Left lung (tissue), 10 donors: ENCODE results near the gene BPIFB1. TPM values are rescaled to one million over a fixed set of nuclear protein-coding genes. Genes with fewer than 3 reads are reported as not detected.

Experiments
- ATAC-seq: fragments of 200-7000 bp; cut with Tn5 transposase; one replicate; pipeline ENCODE4 v1.9.1; 2020; ENCODE audit warnings: moderate library complexity
- DNase-seq, 4 donors: peaks; one replicate each; pipeline ENCODE4 v3.0.0-alpha.2; 2013 to 2020
- H3K27ac ChIP-seq, 2 donors: fragments of 200-600 bp; sonication (generic) in 1 of 2; one replicate each; pipeline versions ENCODE4 v1.5.0 to v1.8.0; 2020 to 2021
- H3K27me3 ChIP-seq, 2 donors: fragments of 200-600 bp; sonication (generic) in 1 of 2; one replicate each; pipeline versions ENCODE4 v1.5.0 to v1.8.0; 2020 to 2021
- H3K36me3 ChIP-seq, 2 donors: fragments of 200-600 bp; sonication (generic) in 1 of 2; one replicate each; pipeline versions ENCODE4 v1.5.0 to v1.8.0; 2020 to 2021
- H3K4me1 ChIP-seq, 2 donors: fragments of 200-600 bp; one replicate each; pipeline ENCODE4 v1.8.0; 2021
- H3K4me3 ChIP-seq, 2 donors: fragments of 200-600 bp; sonication (generic) in 1 of 2; one replicate each; pipeline versions ENCODE4 v1.5.0 to v1.8.0; 2020 to 2021; ENCODE audit warnings: mild to moderate bottlenecking in 1 of 2
- H3K9me3 ChIP-seq, 2 donors: fragments of 200-600 bp; sonication (generic) in 1 of 2; one replicate each; pipeline versions ENCODE4 v1.5.0 to v1.8.0; 2020 to 2021
- intact Hi-C, 2 donors: fragments of 100-400 bp; cut with DNase I; formaldehyde crosslinking; loops; one replicate each; pipeline versions ENCODE4 v1.11.2 to v1.14.2; 2022
- polyA plus RNA-seq, 6 donors: library from polyadenylated mRNA; unstranded; fragments of 120-200 nt; gene quantifications; one replicate each; pipeline ENCODE4 v1.2.1, GENCODE V29; 2013; ENCODE audit not compliant: insufficient read length in 6 of 6
- total RNA-seq, 2 donors: library from RNA; stranded (reverse); fragmentation: NEBNext Ultra II Directional; extraction: Animal tissue kit (Norgen Biotek cat#: 25700); gene quantifications; one replicate each; pipeline ENCODE4 v1.2.1, GENCODE V29; 2021
- TF ChIP-seq, protein P1 (sequence below), 2 donors: fragments of 200-600 bp; sonication (generic) in 1 of 2; IDR thresholded peaks; one replicate each; pipeline versions ENCODE4 v1.5.0 to v1.8.0; 2021; ENCODE audit warnings: antibody characterized with exemption in 2 of 2
- donor health status: DM: no; HTN: yes; CAD: no.
- donor health status: DM: no; HTN: no; CAD: no.

Gene BPIFB1
- total and polyA plus RNA-seq, 8 donors, result 0.11 to 121 (median 0.19) TPM; not detected in 4

DNA sequence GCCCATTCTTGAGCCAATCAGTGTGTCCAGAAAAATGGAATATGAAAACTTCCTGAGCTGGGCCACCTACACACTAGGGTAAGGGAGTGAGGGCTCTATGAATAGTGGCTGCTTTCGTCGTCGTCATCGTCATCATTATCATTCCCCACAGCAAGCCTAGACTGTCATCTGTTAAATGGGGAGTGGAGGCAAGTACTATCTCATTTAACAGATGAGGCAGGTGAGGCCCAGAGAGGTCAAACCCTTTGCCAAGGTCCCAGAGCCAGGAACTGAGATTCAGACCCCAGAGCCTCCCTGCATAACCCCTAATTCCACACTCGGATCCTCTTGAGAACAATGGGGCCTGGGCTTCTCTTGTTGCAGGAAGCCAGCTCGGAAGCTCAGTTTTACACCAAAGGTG, 20.6 kb downstream of the BPIFB1 start:
- H3K9me3 ChIP-seq, result no peaks in the 10 kb centered on the region
- no peaks in the 10 kb centered on the region for H3K36me3 ChIP-seq
- H3K27me3 ChIP-seq, result peaks cover 0 to 5% of the 10 kb centered on the region in 2 donors
- no peak for DNase-seq
- peaks cover 0 to 6% of the 10 kb centered on the region in 2 donors for H3K4me1 ChIP-seq
- ATAC-seq, result no peak
- no peak overlapping the region for H3K4me3 ChIP-seq
- intact Hi-C loops, result no loop called here
- no peak overlapping the region for H3K27ac ChIP-seq
- TF ChIP-seq, protein P1, sequence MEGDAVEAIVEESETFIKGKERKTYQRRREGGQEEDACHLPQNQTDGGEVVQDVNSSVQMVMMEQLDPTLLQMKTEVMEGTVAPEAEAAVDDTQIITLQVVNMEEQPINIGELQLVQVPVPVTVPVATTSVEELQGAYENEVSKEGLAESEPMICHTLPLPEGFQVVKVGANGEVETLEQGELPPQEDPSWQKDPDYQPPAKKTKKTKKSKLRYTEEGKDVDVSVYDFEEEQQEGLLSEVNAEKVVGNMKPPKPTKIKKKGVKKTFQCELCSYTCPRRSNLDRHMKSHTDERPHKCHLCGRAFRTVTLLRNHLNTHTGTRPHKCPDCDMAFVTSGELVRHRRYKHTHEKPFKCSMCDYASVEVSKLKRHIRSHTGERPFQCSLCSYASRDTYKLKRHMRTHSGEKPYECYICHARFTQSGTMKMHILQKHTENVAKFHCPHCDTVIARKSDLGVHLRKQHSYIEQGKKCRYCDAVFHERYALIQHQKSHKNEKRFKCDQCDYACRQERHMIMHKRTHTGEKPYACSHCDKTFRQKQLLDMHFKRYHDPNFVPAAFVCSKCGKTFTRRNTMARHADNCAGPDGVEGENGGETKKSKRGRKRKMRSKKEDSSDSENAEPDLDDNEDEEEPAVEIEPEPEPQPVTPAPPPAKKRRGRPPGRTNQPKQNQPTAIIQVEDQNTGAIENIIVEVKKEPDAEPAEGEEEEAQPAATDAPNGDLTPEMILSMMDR (IDR thresholded peaks at IDR 0.05), result no peak

DNA sequence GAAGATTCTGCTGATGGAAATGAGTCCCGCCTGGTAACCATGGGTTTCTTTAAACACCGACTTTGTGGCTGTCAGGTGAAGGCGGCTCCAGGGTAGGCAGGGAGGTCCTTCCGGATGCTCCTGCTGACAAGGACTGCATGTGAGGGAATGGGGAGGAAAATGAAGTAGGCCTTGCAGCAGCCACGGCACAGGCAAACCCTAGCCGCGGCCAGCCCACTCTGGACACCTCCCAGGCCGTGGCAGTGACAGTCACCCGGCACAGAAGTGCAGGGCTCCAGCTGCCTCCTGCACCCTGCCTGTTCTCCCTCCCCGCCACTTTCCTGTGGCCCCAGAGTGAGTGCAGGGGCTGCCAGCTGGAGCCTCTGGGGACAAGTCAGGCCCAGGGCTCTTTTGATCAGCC, 21.0 kb downstream of the BPIFB1 start:
- Histone ChIP-seq H3K4me1 (peaks cover 0 to 3% of the 10 kb centered on the region in 2 donors), H3K27me3 (peaks cover 0 to under 1% of the 10 kb centered on the region in 2 donors), H3K36me3 (no peaks in the 10 kb centered on the region), H3K9me3 (no peaks in the 10 kb centered on the region), H3K4me3 (no peak overlapping the region), H3K27ac (no peak overlapping the region)
- no peak for DNase-seq
- intact Hi-C loops, result no loop called here
- TF ChIP-seq, protein P1 (IDR thresholded peaks at IDR 0.05), result no peak
- no peak for ATAC-seq

DNA sequence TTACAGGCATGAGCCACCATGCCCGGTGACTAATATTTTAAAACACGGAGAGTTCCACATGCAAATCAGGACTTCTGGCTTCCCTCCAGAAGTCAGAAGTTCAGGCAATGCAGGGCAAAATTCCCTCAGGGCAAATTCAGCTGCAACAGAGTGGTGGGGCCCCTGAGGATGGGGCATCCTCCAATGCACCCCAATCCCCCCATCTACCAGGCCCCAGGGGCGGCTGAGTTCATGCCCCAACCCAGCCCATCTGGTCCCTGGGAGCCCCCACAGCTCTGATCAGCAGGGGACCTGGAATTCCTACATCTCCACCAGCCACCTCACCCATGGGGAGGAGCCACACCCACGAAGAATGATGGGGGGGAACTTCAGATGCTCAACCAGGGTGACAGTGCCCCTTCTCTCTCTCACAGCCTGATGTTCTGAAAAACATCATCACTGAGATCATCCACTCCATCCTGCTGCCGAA, 22.6 kb downstream of the BPIFB1 start:
- no peak overlapping the region for H3K4me3 ChIP-seq
- intact Hi-C loops, result no loop called here
- DNase-seq (no peak), ATAC-seq (no peak)
- no peaks in the 10 kb centered on the region for H3K4me1 ChIP-seq
- TF ChIP-seq, protein P1 (IDR thresholded peaks at IDR 0.05), result no peak
- H3K36me3 ChIP-seq, result no peaks in the 10 kb centered on the region
- H3K27me3 ChIP-seq, result no peaks in the 10 kb centered on the region
- no peak overlapping the region for H3K27ac ChIP-seq
- H3K9me3 ChIP-seq, result no peaks in the 10 kb centered on the region

DNA sequence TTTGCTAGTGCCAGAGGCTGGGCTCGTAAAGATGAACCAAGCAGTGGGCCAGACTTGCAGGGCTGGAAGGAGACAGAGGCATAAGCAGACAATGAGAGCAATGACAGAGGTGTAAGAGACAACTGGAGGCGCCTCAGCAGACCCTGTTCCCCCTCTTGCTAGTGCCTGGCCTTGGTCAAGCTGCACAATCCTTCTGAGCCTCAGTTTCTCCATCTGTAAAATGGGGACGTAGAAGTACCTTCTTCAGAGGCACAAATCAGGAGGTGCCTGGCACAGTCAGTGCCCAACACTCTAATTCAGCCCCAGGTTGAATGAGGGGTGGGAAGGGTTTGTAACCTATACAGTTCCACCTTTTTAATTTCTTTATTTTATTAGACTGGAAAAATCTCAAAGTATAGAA, 23.2 kb downstream of the BPIFB1 start:
- intact Hi-C loops, result no loop called here
- Histone ChIP-seq H3K4me1 (no peaks in the 10 kb centered on the region), H3K9me3 (no peaks in the 10 kb centered on the region), H3K27ac (no peak overlapping the region), H3K27me3 (no peaks in the 10 kb centered on the region), H3K36me3 (no peaks in the 10 kb centered on the region), H3K4me3 (no peak overlapping the region)
- ATAC-seq (no peak), DNase-seq (no peak)
- TF ChIP-seq, protein P1 (IDR thresholded peaks at IDR 0.05), result no peak

DNA sequence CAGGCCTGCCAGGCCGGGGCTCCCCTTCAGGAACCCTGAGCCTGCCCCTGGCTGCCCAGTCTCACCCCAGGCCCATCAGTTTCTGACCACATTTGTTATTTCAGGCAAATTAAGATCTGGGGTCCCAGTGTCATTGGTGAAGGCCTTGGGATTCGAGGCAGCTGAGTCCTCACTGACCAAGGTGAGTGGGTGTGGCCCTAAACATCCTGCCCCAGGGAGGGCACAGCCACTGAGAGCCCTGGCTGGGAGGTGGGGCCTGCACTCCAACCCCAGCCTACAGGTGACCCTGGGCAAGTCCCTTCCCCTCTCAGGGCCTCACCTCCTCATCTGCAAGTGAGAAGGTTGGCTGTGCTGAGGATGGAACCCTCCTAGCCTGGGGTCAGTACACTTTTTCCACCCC, 23.8 kb downstream of the BPIFB1 start:
- H3K36me3 ChIP-seq, result no peaks in the 10 kb centered on the region
- H3K4me3 ChIP-seq, result no peak overlapping the region
- no peak overlapping the region for H3K27ac ChIP-seq
- H3K9me3 ChIP-seq, result no peaks in the 10 kb centered on the region
- H3K27me3 ChIP-seq, result no peaks in the 10 kb centered on the region
- TF ChIP-seq, protein P1 (IDR thresholded peaks at IDR 0.05), result no peak
- DNase-seq (no peak), ATAC-seq (no peak)
- no peaks in the 10 kb centered on the region for H3K4me1 ChIP-seq
- intact Hi-C loops, result no loop called here
